Activated T-cell treated with anti-CD3 and anti-CD28 coated beads, Interleukin-2, amount 50 U/mL, for 72 hours (primary cell): Measurements from ENCODE around the gene HECTD4. TPM values are rescaled to one million over a fixed set of nuclear protein-coding genes. Genes with fewer than 3 reads are reported as not detected.
"Not testable (repeated sequence)": the region's sequence is repeated elsewhere in the genome, so short reads cannot be mapped to it uniquely, and the experiment has no call there.

Experiments used
- ATAC-seq, 2 donors: fragments of 150-1000 bp; cut with Tn5 transposase; replicated peaks in 1 of 2; 2 replicates each; pipeline ENCODE4 v1.10.0; 2021; ENCODE audit warnings: moderate library complexity in 2 of 2, mild to moderate bottlenecking in 1 of 2
- DNase-seq, 2 donors: peaks; one replicate each; pipeline ENCODE4 v3.0.0; 2021 to 2022; ENCODE audit warnings: mixed read lengths in 1 of 2
- H3K27ac Mint-ChIP-seq: one replicate; pipeline ENCODE4 v1.8.0; 2022; ENCODE audit warnings: mild to moderate bottlenecking, moderate library complexity, mixed read lengths
- H3K27me3 Mint-ChIP-seq: one replicate; pipeline ENCODE4 v1.8.0; 2022; ENCODE audit warnings: low read depth, mixed read lengths
- H3K36me3 Mint-ChIP-seq, 2 donors: one replicate each; pipeline ENCODE4 v1.8.0; 2022; ENCODE audit warnings: mixed read lengths in 2 of 2, mild to moderate bottlenecking in 1 of 2; ENCODE audit not compliant: insufficient read depth in 2 of 2
- H3K4me1 Mint-ChIP-seq: one replicate; pipeline ENCODE4 v1.8.0; 2022; ENCODE audit warnings: low read depth, mixed read lengths
- H3K4me3 Mint-ChIP-seq, 2 donors: one replicate each; pipeline ENCODE4 v1.8.0; 2022; ENCODE audit warnings: mild to moderate bottlenecking in 2 of 2, mixed read lengths in 2 of 2, moderate library complexity in 2 of 2
- H3K9me3 Mint-ChIP-seq, 2 donors: one replicate each; pipeline ENCODE4 v1.8.0; 2022; ENCODE audit warnings: mixed read lengths in 2 of 2
- total RNA-seq, 2 donors: library from RNA; stranded (reverse); gene quantifications; one replicate each; pipeline ENCODE4 v1.2.3, GENCODE V29; 2022

HECTD4 gene
- total RNA-seq, 2 donors from 2014 or later, result 39.6 to 43.3 TPM

DNA sequence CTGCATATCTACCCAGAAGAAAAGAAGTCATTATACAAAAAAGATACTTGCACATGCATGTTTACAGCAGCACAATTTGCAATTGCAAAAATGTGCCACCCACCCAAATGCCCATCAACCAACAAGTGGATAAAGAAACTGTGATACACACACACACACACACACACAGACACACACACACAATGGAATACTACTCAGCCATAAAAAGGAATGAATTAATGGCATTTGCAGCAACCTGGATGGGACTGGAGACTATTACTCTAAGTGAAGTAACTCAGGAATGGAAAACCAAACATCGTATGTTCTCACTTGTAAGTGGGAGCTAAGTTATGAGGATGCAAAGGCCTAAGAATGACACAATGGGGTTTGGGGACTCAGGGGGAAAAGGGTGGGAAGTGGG lies 47.2 kb downstream of the HECTD4 start:
- not testable (repeated sequence) for ATAC-seq, DNase-seq, H3K27me3 Mint-ChIP-seq, H3K4me1 Mint-ChIP-seq, H3K4me3 Mint-ChIP-seq, H3K9me3 Mint-ChIP-seq, H3K36me3 Mint-ChIP-seq, H3K27ac Mint-ChIP-seq

DNA sequence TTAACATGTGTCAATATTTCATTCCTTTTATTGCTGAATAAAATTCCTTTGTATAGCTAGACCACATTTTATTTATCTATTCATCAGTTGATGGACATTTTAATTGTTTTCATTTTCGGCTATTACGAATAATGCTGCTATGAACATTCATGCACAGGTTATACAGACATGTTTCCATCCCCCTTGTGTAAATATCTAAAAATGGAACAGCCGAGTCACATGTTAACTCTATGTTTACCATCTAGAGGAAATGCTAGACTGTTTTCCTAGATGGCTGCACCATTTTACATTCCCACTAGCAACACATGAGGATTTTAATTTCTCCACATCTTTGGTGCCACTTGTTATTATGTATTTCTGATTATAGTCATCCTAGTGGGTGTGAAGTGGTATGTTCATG lies 49.2 kb downstream of the HECTD4 start:
- no peak for ATAC-seq
- no peaks in the 10 kb centered on the region for H3K4me1 Mint-ChIP-seq
- H3K27me3 Mint-ChIP-seq, result no peaks in the 10 kb centered on the region
- H3K36me3 Mint-ChIP-seq, result no peaks in the 10 kb centered on the region
- no peak overlapping the region for H3K27ac Mint-ChIP-seq
- DNase-seq, result no peak
- H3K9me3 Mint-ChIP-seq, result no peaks in the 10 kb centered on the region
- H3K4me3 Mint-ChIP-seq, result no peak overlapping the region

DNA sequence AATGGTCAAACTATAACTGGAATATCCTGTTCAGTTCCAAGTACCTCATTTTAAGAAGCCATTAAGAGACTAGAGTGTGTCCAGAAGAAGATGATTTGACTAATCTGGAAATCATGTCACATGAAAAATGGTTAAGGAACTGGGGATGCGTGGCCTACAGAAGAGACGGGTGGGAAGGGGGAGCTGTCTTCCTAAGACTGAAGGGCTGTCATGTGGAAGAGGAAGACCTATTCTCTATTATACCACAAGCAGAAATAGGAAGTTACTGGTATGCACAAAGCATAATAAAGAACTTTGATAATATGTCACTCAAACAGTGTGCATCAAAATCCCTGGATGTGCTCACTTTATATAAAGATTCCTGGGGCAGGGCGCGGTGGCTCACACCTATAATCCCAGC lies 50.3 kb downstream of the HECTD4 start:
- no peaks in the 10 kb centered on the region for H3K9me3 Mint-ChIP-seq
- no peaks in the 10 kb centered on the region for H3K36me3 Mint-ChIP-seq
- ATAC-seq (no peak), DNase-seq (no peak)
- H3K27me3 Mint-ChIP-seq, result no peaks in the 10 kb centered on the region
- H3K4me1 Mint-ChIP-seq, result no peaks in the 10 kb centered on the region
- H3K4me3 Mint-ChIP-seq, result no peak overlapping the region
- H3K27ac Mint-ChIP-seq, result no peak overlapping the region

DNA sequence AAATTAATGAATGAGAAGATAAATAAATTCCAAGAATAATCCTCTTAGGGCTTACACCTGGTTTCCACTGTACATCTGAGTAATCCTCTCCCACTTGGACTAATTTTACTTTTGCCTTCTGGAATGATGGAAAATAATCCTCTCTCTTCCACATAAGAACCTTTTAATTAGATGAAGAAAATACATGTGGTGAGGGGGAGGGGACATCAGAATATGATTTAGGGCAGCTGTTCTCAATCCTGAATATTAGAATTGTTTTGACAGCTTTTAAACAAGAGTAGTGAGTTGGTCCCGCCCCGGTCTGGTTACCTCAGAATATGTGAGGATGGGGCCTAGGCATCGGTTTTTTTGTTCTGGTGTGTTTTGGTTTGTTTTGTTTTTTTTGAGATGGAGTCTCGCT lies 51.5 kb downstream of the HECTD4 start:
- Mint-ChIP-seq H3K4me1 (no peaks in the 10 kb centered on the region), H3K27me3 (no peaks in the 10 kb centered on the region), H3K36me3 (no peaks in the 10 kb centered on the region), H3K9me3 (no peaks in the 10 kb centered on the region), H3K27ac (no peak overlapping the region), H3K4me3 (no peak overlapping the region)
- DNase-seq (no peak), ATAC-seq (no peak)

DNA sequence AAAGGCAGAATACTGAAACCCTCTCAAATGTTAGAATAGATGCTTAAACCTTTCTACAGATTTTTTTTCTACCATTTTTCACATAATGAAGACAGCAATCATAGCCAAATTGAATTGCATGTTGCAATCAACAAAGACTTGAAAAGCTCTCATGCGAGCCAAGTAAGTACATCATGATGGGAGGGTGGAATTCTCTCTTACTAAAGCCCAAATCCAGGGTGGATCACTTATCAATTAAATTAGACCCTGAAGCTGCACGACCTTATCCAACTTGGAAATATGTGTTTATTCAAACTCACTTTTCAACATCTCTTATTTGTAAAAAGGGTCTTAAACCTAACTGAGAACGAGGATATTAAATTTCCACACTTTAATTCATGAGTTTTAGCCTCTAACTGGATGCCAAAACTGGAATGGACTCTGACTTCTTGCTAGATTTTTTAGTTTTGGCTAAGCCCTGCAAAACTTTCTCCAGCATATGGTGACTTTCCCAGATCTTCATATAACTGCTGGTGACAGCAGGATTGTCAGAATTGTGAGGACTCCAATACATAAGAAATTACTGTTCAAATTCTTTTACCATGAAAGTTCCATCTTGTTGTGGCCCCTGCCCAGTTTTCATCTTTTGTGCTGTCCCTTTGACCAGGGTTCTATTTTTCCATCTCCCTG lies 53.6 kb downstream of the HECTD4 start:
- no peaks in the 10 kb centered on the region for H3K36me3 Mint-ChIP-seq
- no peak for ATAC-seq
- H3K4me3 Mint-ChIP-seq, result no peak overlapping the region

DNA sequence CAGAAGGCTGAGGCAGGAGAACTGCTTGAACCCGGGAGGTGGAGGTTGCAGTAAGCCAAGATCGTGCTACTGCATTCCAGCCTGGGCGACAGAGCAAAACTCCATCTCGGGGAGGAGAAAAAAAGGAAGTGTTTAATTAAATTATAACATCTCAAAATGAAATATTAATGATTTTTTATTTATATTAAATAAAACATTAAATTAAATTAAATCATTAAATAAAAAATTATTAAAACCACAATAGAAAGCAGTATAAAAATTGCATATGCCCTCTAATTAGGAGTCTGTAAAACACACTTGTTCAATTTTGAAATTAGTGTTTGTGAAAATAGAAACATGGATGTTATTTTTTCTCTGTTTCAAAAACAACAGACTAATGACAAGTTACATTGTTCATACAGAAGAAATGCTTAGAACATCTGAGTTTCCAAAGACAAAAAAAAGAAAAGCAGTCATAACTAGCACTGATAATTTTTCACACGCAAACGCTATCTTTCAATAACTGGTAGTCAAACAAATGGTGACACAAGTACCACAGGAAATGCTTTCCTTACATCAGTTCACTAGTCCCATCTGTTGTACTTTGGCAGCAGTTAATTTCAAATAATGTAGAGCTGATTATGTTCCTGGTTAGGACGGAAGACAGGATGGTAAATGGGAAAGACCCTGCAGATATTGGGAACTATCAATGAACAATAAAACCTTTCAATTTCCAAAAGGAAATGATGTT lies 54.9 kb downstream of the HECTD4 start:
- Mint-ChIP-seq H3K4me1 (no peaks in the 10 kb centered on the region), H3K27ac (no peak overlapping the region), H3K4me3 (no peak overlapping the region), H3K36me3 (no peaks in the 10 kb centered on the region), H3K9me3 (no peaks in the 10 kb centered on the region), H3K27me3 (no peaks in the 10 kb centered on the region)
- ATAC-seq (no peak), DNase-seq (no peak)

More for the DNA sequence above, 53.6 kb downstream of the HECTD4 start:
- Mint-ChIP-seq H3K4me1 (no peaks in the 10 kb centered on the region), H3K27me3 (no peaks in the 10 kb centered on the region), H3K27ac (no peak overlapping the region), H3K9me3 (no peaks in the 10 kb centered on the region)
- DNase-seq, result no peak

DNA sequence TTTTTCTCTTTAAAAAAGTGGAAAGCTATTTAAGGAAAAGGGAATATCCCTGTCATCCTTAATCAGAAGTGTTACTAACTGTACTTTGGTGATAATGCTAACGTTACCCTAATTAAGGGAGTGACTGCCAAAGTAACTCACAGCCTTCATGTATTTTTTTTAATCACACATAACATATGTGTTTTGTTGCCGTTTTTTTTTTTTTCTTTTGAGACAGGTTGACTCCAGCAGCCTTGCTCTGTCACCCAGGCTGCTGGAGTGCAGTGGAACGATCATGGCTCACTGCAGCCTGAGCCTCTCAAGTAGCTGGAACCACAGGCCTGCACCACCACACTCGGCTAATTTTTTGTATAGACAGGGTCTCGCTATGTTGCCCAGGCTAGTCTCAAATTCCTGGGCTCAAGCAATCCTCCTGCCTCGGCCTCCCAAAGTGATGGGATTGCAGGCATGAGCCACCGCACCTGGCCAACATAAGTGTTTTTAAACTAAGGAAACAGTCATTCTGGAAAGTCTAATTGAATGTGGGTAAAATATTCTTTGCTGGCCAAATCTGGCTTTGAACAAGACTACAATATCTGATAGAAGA lies 56.5 kb downstream of the HECTD4 start:
- Mint-ChIP-seq H3K36me3 (no peaks in the 10 kb centered on the region), H3K27ac (no peak overlapping the region), H3K4me1 (no peaks in the 10 kb centered on the region), H3K4me3 (no peak overlapping the region), H3K9me3 (no peaks in the 10 kb centered on the region), H3K27me3 (no peaks in the 10 kb centered on the region)
- no peak for DNase-seq
- ATAC-seq, result no peak

DNA sequence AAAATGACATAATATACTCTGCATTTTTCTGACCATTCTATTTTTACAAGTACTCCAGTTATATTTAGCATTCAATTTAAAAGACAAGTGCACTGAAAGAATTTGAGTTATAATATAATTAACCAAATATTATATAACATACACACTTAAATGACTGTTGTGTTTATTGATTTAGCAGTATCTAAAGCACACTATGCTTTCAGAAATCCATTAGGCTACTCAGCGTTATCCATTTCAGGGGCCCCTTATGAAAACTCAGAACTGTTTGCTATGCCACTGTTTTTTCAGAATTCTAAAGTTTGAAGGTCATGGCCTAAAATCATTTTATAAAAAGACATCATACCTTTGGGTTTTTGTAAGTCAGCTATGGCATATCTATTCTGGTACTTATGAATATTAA lies 57.1 kb downstream of the HECTD4 start:
- Mint-ChIP-seq H3K27ac (no peak overlapping the region), H3K36me3 (no peaks in the 10 kb centered on the region), H3K4me3 (no peak overlapping the region), H3K9me3 (no peaks in the 10 kb centered on the region), H3K27me3 (no peaks in the 10 kb centered on the region), H3K4me1 (no peaks in the 10 kb centered on the region)
- DNase-seq (no peak), ATAC-seq (no peak)

DNA sequence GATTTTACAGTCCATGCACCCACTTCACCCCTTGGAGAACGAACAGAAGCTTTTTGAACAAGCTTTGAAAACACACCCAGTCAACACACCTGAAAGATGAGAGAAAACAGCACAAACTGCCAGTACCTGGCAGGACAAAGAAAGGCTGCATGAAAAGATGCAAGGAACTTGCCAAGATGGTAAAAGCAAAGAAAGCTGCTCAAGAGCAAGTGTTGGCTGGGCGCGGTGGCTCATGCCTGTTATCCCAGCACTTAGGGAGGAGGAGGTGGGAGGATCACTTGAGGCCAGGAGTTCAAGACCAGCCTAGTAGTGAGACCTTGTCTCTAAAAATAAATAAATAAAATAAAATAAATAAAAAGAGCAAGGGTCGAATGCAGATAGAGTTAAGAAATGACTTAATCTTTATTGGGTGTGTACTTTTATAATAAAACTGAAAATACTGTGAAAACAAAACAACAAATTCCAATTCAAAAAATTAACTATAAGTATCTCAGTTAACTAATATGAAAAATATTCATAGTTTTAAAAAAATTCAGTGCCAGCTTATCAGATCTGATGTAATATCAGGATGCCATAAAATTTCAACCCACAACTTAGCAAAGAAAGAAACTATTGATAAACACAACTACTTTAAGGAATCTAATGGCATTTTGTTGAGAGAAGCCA lies 59.2 kb downstream of the HECTD4 start:
- H3K27ac Mint-ChIP-seq, result no peak overlapping the region
- no peaks in the 10 kb centered on the region for H3K27me3 Mint-ChIP-seq
- no peak overlapping the region for H3K4me3 Mint-ChIP-seq
- DNase-seq (no peak), ATAC-seq (no peak)
- no peaks in the 10 kb centered on the region for H3K4me1 Mint-ChIP-seq
- H3K36me3 Mint-ChIP-seq, result no peaks in the 10 kb centered on the region
- H3K9me3 Mint-ChIP-seq, result no peaks in the 10 kb centered on the region

DNA sequence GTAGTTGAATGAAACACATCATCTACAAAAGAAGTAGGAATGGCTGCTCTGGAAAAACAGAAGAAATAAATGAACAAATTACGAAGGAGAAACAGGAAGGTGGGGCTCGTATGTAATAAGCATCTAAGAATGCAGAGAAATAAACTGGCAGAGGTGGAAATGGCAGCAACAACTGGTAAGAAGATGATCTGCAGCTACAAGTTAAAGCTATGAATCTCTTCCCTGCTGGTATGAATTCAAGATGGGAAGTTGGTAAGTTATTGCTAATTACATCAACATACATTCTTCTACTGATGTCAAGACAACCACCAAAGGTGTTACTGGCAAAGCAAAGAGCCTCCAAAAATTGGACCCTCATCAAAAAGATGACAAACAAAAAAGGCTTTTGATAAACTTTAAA lies 59.8 kb downstream of the HECTD4 start:
- Mint-ChIP-seq H3K27ac (peak overlapping the region; percentile 0), H3K36me3 (no peaks in the 10 kb centered on the region), H3K4me3 (no peak overlapping the region), H3K9me3 (no peaks in the 10 kb centered on the region), H3K27me3 (no peaks in the 10 kb centered on the region), H3K4me1 (no peaks in the 10 kb centered on the region)
- DNase-seq (no peak), ATAC-seq (no peak)

DNA sequence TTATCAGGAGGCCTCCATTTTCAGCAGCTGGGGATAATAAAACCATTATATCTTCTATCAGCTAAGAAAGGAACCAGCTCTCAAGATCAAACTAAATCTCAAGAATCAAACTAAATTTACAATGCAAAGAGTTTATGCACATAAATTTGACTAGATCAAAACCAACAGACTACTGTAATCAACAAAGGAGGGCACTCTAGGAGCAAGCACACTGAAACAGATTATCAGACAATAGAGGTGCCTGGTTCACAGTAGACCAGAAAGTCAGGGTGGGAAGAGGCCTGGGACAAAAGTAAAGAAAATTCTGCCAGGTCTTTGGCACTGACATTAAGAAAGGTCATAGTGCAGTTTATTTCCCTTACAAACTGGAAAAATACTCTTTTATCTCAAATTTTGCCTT lies 61.0 kb downstream of the HECTD4 start:
- no peak overlapping the region for H3K27ac Mint-ChIP-seq

DNA sequence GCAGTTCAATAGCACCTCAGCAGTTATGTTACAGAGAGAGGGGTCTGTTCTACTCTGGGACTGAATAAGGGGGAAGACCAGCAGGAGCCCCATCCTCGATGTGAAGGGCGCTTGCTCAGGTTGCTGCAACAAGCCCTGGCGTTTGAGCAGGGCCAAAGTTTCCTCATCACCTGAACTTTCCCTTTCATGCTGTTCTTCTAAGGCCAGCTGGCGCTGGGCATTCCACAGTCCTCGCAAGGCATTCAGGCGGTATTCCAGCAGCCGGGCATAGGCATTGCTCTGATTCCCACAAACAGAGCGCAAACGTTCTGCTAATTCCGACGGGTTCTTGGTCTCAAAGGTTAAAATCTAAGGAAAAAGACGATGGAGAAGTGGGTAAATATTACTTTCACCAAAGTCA lies 62.8 kb downstream of the HECTD4 start:
- ATAC-seq, result no peak
- H3K9me3 Mint-ChIP-seq, result no peaks in the 10 kb centered on the region
- H3K36me3 Mint-ChIP-seq, result no peaks in the 10 kb centered on the region

More for the DNA sequence above, 61.0 kb downstream of the HECTD4 start:
- no peaks in the 10 kb centered on the region for H3K36me3 Mint-ChIP-seq
- no peaks in the 10 kb centered on the region for H3K9me3 Mint-ChIP-seq
- no peak overlapping the region for H3K4me3 Mint-ChIP-seq
- DNase-seq (no peak), ATAC-seq (no peak)
- H3K27me3 Mint-ChIP-seq, result no peaks in the 10 kb centered on the region
- H3K4me1 Mint-ChIP-seq, result no peaks in the 10 kb centered on the region

DNA sequence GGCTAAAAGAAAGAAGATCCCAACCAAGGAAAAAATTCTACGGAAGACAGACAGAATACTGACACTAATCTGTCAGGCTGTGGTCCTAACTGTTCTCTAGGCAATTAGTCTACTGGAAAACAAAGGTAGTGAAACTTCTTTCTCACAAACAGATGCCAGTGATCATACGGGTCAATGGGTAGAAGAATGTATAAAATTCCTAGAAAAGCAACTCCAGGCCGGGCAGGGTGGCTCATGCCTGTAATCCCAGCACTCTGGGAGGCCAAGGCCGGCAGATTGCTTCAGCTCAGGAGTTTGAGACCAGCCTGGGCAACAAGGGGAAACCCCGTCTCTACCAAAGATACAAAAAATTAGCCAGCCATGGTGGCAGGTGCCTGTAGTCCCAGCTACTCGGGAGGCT lies 64.8 kb downstream of the HECTD4 start:
- Mint-ChIP-seq H3K4me1 (no peaks in the 10 kb centered on the region), H3K27ac (no peak overlapping the region), H3K36me3 (peaks cover 0 to 1% of the 10 kb centered on the region in 2 donors), H3K4me3 (no peak overlapping the region), H3K9me3 (no peaks in the 10 kb centered on the region), H3K27me3 (no peaks in the 10 kb centered on the region)
- DNase-seq (no peak), ATAC-seq (no peak)

More for the DNA sequence above, 62.8 kb downstream of the HECTD4 start:
- H3K4me3 Mint-ChIP-seq, result no peak overlapping the region
- DNase-seq, result no peak
- no peaks in the 10 kb centered on the region for H3K27me3 Mint-ChIP-seq
- H3K27ac Mint-ChIP-seq, result no peak overlapping the region
- no peaks in the 10 kb centered on the region for H3K4me1 Mint-ChIP-seq
